ENCODE data around the gene TLK1. TPM values are rescaled to one million over a fixed set of nuclear protein-coding genes. Genes with fewer than 3 reads are reported as not detected.

TLK1 gene
- polyA plus RNA-seq, 1 donor from 2014 or later = 7.4 TPM

Other genes with a start within 250 kb of the TLK1 start
- 64.6 TPM for gene GORASP2, start 231.6 kb downstream of the TLK1 start, polyA plus RNA-seq (ENCODE audit: insufficient read depth, low read depth, low replicate concordance)

Data from brain (organoid and tissue), 1 donor.